ENCODE results near the gene IARS2.
"Not testable (repeated sequence)": the region's sequence is repeated elsewhere in the genome, so short reads cannot be mapped to it uniquely, and the experiment has no call there.

The IARS2 gene

DNA sequence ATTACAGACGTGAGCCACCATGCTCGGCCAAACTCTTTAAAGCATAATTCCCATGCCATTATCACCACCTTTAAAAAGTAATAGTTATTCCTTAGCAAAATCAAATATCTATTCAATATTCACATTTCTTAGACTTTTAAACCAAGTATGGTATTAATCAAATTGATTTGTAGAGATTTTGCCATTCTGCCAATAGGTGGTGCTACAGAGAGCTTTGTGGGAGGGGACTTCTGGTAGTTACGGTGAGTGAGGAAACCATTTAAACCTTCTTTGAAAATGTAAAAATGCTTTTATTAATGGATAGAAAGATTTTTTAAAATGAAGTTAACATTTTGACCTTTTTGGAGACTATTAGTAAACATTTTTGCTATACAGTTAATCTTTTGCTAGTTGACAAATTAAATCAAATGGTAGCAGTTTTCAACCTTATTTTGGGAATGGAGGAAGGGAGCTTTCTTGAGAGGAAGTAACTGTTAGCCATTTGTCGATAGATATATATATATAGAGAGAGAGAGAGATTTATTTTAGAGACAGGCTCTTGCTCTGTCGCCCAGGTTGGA is 19.3 kb downstream of the IARS2 start:
- peak; percentile 39 for FAIRE-seq

GRCh38 chr1:220119043-220119512 is 25.1 kb downstream of the IARS2 start:
- FAIRE-seq: peak; percentile 31

DNA sequence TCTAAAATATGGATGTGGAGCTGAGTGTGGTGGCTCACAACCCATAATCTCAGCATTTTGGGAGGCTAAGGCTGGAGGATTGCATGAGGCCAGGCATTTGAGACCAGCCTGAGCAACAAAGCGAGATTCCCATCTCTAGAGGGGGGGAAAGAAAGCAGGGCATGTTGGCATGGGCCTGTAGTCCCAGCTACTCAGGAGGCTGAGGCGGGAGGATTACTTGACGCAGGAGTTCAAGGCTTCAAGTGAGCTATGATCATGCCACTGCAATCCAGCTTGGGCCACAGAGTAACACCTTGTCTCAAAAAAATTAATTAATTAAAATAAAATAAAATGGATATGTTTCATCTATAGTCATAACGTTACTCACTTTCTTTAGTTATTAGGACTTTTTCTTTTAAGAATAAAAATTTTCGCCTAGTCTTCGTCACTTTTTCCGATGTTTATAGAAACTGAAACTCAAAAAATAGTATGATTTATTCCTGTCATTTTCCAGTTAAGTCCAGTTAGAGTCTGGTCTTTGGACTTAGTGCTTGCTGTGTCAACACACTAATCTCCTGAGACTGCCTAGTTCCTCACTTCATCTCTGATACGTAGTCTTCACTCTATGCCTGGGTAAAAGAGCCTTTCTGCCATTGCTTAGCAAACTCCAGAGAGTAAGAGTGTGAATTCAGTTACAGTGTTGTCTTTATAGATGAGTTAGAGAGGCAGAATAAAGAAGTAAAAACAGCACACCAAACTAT is 28.0 kb downstream of the IARS2 start:
- FAIRE-seq: peak; percentile 57

DNA sequence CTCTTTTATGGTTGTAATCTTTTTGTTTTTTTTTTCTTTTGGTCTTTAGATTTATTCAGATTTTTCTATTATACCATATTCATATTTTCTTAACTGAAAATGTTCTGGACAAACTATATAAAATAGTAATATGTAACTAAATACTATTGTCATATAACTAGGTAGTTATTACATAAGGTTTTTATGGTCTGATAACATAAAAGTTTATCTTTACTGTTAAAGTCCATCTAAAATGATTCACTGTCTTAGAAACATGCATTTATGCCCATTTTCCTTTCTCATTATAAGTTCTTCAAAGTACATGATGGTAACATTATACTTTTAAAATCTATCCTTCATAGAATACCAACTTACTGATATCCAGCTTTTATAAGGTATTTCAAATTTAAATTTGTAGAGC is 29.1 kb downstream of the IARS2 start:
- no peak for FAIRE-seq

DNA sequence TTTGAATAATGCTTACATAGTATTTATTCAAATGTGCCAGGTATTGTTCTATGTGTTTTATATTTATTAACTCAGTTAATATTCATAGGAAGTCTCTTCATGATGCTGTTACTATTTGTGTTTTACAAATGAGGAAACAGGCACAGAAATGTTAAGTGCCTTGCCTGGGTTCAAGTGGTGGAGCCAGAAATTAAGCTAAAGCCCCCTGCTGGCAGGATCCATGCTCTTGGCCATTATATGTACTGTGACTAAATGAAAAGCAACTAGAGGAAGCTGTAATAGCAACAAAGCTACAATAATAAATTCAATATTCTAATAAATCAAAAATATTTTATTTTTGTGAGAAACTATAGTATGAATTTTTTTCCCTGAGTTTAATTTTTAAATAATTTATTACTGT is 30.0 kb downstream of the IARS2 start:
- FAIRE-seq: peak; percentile 76

GRCh38 chr1:220124542-220124941 is 30.6 kb downstream of the IARS2 start:
- no peak for FAIRE-seq

DNA sequence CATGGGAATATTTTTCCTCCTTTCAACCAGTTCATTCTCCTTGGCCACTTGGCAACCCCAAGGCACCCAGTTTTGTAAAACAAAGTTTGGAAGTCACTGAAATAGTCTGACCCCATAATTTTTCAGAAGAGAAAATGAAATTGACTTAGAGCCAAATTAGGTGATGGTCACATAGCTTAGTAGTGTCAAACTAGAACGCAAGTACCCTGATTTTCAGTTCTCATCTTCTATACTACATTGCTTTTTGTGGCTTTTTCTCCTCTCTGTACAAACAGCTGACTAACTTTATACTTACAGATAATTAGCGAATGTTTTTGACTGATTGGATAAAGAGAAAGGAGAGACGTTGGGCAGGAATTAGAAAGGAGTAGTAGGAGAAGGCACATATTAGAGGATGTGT is 33.1 kb downstream of the IARS2 start:
- no peak for FAIRE-seq

DNA sequence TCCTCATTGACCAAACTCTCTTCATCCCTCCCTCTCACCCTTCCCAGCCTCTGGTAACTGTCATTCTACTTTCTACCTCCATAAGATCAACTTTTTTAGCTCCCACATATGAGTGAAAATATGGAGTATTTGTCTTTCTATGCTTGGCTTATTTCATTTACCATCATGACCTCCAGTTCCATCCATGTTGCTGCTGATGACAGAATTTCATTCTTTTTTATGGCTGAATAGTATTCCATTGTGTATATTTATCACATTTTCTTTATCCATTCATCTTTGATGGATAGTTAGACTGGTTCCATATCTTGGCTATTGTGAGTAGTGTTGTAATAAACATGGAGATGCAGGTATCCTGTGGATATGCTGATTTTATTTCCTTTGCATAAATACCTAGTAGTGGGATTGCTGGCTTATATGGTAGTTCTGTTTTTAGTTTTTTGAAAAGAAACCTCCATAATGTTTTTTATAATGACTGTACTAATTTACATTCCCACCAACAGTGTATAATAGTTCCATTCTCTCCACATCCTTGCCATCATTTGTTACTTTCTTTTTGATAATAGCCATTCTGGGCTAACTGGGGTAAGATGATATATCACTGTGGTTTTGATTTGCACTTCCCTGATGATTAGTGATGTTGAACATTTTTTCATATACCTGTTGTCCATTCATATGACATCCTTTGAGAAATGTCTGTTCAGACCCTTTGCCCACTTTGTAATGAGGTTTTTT is 35.7 kb downstream of the IARS2 start:
- FAIRE-seq: no peak

DNA sequence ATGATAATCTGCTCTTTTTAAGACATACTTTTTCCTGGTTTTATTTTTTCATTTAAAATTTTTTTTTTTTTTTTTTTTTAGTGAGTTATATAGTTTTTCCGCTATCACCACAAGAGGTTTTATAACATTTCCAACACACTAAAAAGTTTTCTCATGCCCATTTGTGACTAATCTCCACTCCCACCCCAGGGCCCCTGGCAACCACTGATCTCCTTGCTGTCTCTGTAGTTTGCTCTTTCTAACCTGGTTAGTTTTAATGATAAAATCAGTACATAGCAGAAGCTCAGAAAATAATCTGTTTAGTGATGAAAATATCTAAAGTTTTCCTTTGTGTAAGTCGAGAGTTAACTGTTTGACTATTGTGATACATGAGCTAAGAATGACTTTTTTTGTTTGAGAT is 41.8 kb downstream of the IARS2 start:
- FAIRE-seq: no peak

DNA sequence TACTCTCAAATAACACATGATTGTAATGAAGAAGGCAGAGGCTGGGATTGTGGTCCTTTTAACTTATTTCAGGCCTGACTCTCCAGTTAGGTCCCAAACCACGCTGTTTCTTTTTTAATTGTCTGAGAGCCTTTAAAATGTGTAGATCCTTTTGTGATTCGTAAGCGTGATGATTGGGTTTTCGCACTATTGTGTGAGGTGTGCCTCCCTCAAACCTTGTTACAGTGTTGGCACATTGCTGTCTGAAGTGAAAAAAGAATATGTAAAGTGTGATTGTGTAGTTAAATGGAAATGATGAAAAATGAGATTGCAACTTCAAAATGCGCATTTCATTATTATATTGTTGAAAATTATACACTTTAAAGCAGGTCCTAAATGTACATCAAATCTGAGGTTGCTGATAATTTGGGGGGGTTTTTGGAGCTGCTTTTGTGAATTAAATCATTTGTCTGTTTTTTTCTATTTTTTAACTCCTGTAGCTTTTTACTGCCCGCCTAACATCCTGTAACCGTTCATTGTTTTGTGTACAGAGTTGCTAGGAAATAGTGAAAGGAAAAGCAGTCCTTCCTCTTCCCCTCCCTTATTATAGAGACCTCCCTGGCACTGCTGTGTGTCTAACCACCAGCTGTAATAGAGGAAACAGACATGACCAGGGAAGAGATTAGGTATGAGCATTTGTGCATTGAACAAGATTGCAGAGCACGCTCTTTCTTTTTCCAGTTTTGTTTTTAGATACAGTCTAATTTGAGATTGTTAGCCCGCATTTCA is 43.3 kb downstream of the IARS2 start:
- FAIRE-seq: no peak

GRCh38 chr1:220139966-220140365 is 46.0 kb downstream of the IARS2 start:
- no peak for FAIRE-seq

GRCh38 chr1:220144051-220144450 is 50.1 kb downstream of the IARS2 start:
- FAIRE-seq: no peak

DNA sequence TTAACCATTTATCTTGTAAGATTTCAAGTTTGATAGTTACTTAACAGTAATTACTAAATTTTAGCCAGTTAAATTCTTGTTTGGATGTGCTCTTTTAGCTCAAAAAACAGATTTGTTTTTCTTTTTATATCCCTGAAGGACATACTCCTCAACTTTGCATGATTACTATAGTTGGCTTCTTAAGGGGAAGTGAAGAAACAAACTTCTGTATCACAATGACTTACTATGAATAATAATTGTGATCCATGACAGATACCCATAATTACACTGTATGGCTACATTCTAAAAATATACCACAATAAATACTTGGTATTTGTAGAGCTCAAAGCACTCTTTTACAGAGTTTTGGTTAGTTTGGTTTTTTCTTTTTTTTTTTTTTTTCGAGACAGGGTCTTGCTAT is 55.8 kb downstream of the IARS2 start:
- FAIRE-seq: no peak

DNA sequence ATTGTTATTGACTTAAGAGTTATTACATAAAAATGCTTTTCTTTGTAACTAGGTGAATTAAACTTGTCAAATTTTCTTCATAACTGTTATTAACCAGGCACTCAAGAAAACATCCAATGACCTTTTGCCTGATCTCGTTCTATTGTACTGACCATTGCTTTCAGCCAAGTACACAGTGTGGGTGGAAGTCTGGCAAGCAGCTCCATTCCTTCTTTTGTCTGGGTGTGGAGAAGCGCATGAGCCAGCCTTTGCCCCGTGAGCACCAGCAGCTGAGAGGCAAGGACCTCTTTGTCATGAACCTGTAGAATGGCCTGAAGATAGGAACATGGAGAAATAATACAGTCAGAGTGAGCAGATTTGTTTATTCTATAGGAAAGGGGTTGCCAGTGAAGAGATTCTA is 57.5 kb downstream of the IARS2 start:
- FAIRE-seq: no peak

- FAIRE-seq: no peak
Measured at GRCh38 chr1:220153147-220153546, 59.2 kb downstream of the IARS2 start.

- FAIRE-seq: no peak
Measured at GRCh38 chr1:220156620-220157146, 62.8 kb downstream of the IARS2 start.

GRCh38 chr1:220157738-220158137 is 63.8 kb downstream of the IARS2 start:
- no peak for FAIRE-seq

- not testable (repeated sequence) for FAIRE-seq
Measured at GRCh38 chr1:220158530-220158929, 64.6 kb downstream of the IARS2 start.

GRCh38 chr1:220159041-220159440 is 65.1 kb downstream of the IARS2 start:
- FAIRE-seq: no peak

GRCh38 chr1:220160027-220160426 is 66.1 kb downstream of the IARS2 start:
- FAIRE-seq: no peak

GRCh38 chr1:220164116-220164515 is 70.2 kb downstream of the IARS2 start:
- FAIRE-seq: no peak

GRCh38 chr1:220164517-220164916 is 70.6 kb downstream of the IARS2 start:
- FAIRE-seq: no peak

GRCh38 chr1:220166853-220167252 is 72.9 kb downstream of the IARS2 start:
- FAIRE-seq: no peak
